ENCODE measurements around the gene SLC35F1.

Gene SLC35F1

DNA sequence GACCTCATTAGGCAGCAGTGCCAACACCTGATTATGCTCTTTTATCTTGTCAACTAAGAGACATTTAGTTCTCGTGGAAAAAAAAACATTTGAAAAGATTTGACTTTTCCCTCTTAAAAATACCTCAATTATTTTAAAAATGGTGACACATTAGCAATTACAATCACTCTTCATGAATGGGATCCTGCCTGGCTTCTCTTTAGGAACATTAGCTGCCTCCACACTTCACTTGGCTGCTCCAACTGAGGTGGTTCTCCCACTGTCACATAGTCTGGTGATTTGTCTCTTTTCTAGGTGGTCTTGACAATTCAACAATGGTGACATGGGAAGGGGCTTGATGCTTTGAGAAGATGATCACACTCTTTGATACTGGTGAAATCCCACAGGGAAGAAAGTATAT lies 26.2 kb upstream of the SLC35F1 start:
- TF ChIP-seq HDGF (IDR thresholded peaks at IDR 0.05; ENCODE audit: borderline replicate concordance) (no peak), FOXM1 (IDR thresholded peaks at IDR 0.05; ENCODE audit: borderline replicate concordance) (no peak), SUZ12 (IDR thresholded peaks at IDR 0.05) (no peak)
- CTCF ChIA-PET = no interaction called here
- DNase-seq (ENCODE audit: extremely low spot score) = no peak
- POLR2A ChIA-PET = no interaction called here

- no peak for TF ChIP-seq SP1 (IDR thresholded peaks at IDR 0.05)
- no peak for TF ChIP-seq FOXM1 (IDR thresholded peaks at IDR 0.05; ENCODE audit: borderline replicate concordance)
- no peak for TF ChIP-seq TARDBP (IDR thresholded peaks at IDR 0.05)
- TF ChIP-seq ELF4 (IDR thresholded peaks at IDR 0.05) = no peak
- TF ChIP-seq HDGF (IDR thresholded peaks at IDR 0.05; ENCODE audit: borderline replicate concordance) = no peak
- no peak for TF ChIP-seq ARNT (IDR thresholded peaks at IDR 0.05)
- no peak for TF ChIP-seq L3MBTL2 (conservative IDR thresholded peaks at IDR 0.05)
- no peak for TF ChIP-seq LEF1 (IDR thresholded peaks at IDR 0.05; ENCODE audit: borderline replicate concordance)
- ChIA-PET POLR2A (no interaction called here), CTCF (no interaction called here)
- DNase-seq (ENCODE audit: extremely low spot score) = no peak
Observed at GRCh38 chr6:117890172-117890571, 16.9 kb upstream of the SLC35F1 start.

GRCh38 chr6:117906507-117906957 lies 532 bp upstream of the SLC35F1 start:
- ChIA-PET POLR2A (interaction anchor here (1.1 kb wide), 3 partner anchors 12 to 29 kb away, joined by 3 to 5 read pairs (median 3); no protein-coding TSS in a partner anchor), CTCF (interaction anchor here (1.0 to 1.4 kb wide), 3 partner anchors 13 to 66 kb away, joined by 3 to 7 read pairs (median 3); no protein-coding TSS in a partner anchor)
- peak; percentile 33 for DNase-seq (ENCODE audit: extremely low spot score)
- no peak for TF ChIP-seq FOXK2 (IDR thresholded peaks at IDR 0.05)
- no peak for TF ChIP-seq FOXM1 (IDR thresholded peaks at IDR 0.05; ENCODE audit: borderline replicate concordance)
- TF ChIP-seq L3MBTL2 (conservative IDR thresholded peaks at IDR 0.05) = 0 out of 2 replicates have a peak, but pooled peaks have one; percentile 15
- no peak for TF ChIP-seq ZNF384 (IDR thresholded peaks at IDR 0.05)
- TF ChIP-seq SUZ12 (IDR thresholded peaks at IDR 0.05) = no peak
- no peak for TF ChIP-seq ELF4 (IDR thresholded peaks at IDR 0.05)
- TF ChIP-seq FOXA1 (IDR thresholded peaks at IDR 0.05) = no peak
- TF ChIP-seq NFRKB (IDR thresholded peaks at IDR 0.05) = no peak
- no peak for TF ChIP-seq HDGF (IDR thresholded peaks at IDR 0.05; ENCODE audit: borderline replicate concordance)
- TF ChIP-seq, protein P1, sequence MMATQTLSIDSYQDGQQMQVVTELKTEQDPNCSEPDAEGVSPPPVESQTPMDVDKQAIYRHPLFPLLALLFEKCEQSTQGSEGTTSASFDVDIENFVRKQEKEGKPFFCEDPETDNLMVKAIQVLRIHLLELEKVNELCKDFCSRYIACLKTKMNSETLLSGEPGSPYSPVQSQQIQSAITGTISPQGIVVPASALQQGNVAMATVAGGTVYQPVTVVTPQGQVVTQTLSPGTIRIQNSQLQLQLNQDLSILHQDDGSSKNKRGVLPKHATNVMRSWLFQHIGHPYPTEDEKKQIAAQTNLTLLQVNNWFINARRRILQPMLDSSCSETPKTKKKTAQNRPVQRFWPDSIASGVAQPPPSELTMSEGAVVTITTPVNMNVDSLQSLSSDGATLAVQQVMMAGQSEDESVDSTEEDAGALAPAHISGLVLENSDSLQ (IDR thresholded peaks at IDR 0.05) = no peak
- TF ChIP-seq LEF1 (IDR thresholded peaks at IDR 0.05; ENCODE audit: borderline replicate concordance) = no peak
- TF ChIP-seq ARNT (IDR thresholded peaks at IDR 0.05) = no peak
- TF ChIP-seq CTBP1 (IDR thresholded peaks at IDR 0.05; ENCODE audit: borderline replicate concordance) = 0 out of 2 replicates have a peak, but pooled peaks have one; percentile 32
- TF ChIP-seq BHLHE40 (IDR thresholded peaks at IDR 0.05; ENCODE audit: borderline replicate concordance) = no peak
- no peak for TF ChIP-seq SP1 (IDR thresholded peaks at IDR 0.05)
- TF ChIP-seq TARDBP (IDR thresholded peaks at IDR 0.05) = no peak

GRCh38 chr6:117907601-117908245 lies 659 bp downstream of the SLC35F1 start:
- TF ChIP-seq, protein P1 (IDR thresholded peaks at IDR 0.05) = no peak
- no peak for TF ChIP-seq L3MBTL2 (conservative IDR thresholded peaks at IDR 0.05)
- DNase-seq (ENCODE audit: extremely low spot score) = peak; percentile 62
- CTCF ChIA-PET = interaction anchor here (1.0 to 1.4 kb wide), 3 partner anchors 12 to 68 kb away, joined by 3 to 7 read pairs (median 3); no protein-coding TSS in a partner anchor
- POLR2A ChIA-PET = interaction anchor here (1.1 kb wide), 3 partner anchors 11 to 31 kb away, joined by 3 to 5 read pairs (median 3); no protein-coding TSS in a partner anchor

- peak; percentile 54 for DNase-seq (ENCODE audit: extremely low spot score)
- TF ChIP-seq L3MBTL2 (conservative IDR thresholded peaks at IDR 0.05) (peak; percentile 95), ELF4 (IDR thresholded peaks at IDR 0.05) (no peak)
- CTCF ChIA-PET = interaction anchor here (1.4 kb wide), 1 partner anchor 68 kb away, joined by 7 read pairs; no protein-coding TSS in a partner anchor
- POLR2A ChIA-PET = no interaction called here
Observed at GRCh38 chr6:117908246-117909068, 1.4 kb downstream of the SLC35F1 start.

DNA sequence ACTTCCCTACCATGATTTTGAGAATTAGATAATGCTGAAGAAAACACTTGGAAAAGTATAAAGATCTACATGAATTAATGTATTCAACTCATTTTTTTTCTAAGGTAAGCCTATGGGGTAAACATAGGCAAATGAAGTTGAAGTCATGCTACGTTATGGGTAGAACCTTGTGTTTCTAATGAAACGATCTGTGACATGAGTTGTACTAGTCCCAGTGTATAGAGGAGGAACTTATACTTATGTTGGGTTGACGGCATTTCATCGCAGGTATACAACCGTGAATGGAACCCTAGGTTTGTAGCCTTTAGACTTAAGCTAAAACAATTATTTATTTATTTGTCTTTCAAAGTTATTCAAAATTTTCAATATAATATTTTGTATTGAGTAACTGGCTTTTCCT lies 2.6 kb downstream of the SLC35F1 start:
- no peak for TF ChIP-seq ZNF384 (IDR thresholded peaks at IDR 0.05)
- no peak for TF ChIP-seq L3MBTL2 (conservative IDR thresholded peaks at IDR 0.05)
- TF ChIP-seq SP1 (IDR thresholded peaks at IDR 0.05) = no peak
- no peak for TF ChIP-seq FOXM1 (IDR thresholded peaks at IDR 0.05; ENCODE audit: borderline replicate concordance)
- TF ChIP-seq FOXK2 (IDR thresholded peaks at IDR 0.05) = no peak
- TF ChIP-seq ARNT (IDR thresholded peaks at IDR 0.05) = no peak
- no peak for TF ChIP-seq ELF4 (IDR thresholded peaks at IDR 0.05)
- no peak for TF ChIP-seq HDGF (IDR thresholded peaks at IDR 0.05; ENCODE audit: borderline replicate concordance)
- TF ChIP-seq BHLHE40 (IDR thresholded peaks at IDR 0.05; ENCODE audit: borderline replicate concordance) = no peak
- no peak for TF ChIP-seq NFRKB (IDR thresholded peaks at IDR 0.05)
- TF ChIP-seq CTBP1 (IDR thresholded peaks at IDR 0.05; ENCODE audit: borderline replicate concordance) = no peak
- no peak for TF ChIP-seq TARDBP (IDR thresholded peaks at IDR 0.05)
- no peak for TF ChIP-seq SUZ12 (IDR thresholded peaks at IDR 0.05)
- no peak for TF ChIP-seq LEF1 (IDR thresholded peaks at IDR 0.05; ENCODE audit: borderline replicate concordance)
- TF ChIP-seq FOXA1 (IDR thresholded peaks at IDR 0.05) = no peak
- TF ChIP-seq, protein P1 (IDR thresholded peaks at IDR 0.05) = no peak
- CTCF ChIA-PET = no interaction called here
- no peak for DNase-seq (ENCODE audit: extremely low spot score)
- POLR2A ChIA-PET = no interaction called here
